GM19467 (cell line): ENCODE data around the gene RFTN2.
"Not testable (repeated sequence)": the region's sequence is repeated elsewhere in the genome, so short reads cannot be mapped to it uniquely, and the experiment has no call there.

Source experiments
- ATAC-seq: cut with Tn5 transposase; IDR thresholded peaks from one replicate; pipeline ENCODE4 v1.9.1; 2021; ENCODE audit warnings: mild to moderate bottlenecking, moderate library complexity; ENCODE audit not compliant: unreplicated experiment

Gene RFTN2

GRCh38 chr2:197606180-197606579, 69.2 kb downstream of the RFTN2 start:
- ATAC-seq: peak; percentile 66

DNA sequence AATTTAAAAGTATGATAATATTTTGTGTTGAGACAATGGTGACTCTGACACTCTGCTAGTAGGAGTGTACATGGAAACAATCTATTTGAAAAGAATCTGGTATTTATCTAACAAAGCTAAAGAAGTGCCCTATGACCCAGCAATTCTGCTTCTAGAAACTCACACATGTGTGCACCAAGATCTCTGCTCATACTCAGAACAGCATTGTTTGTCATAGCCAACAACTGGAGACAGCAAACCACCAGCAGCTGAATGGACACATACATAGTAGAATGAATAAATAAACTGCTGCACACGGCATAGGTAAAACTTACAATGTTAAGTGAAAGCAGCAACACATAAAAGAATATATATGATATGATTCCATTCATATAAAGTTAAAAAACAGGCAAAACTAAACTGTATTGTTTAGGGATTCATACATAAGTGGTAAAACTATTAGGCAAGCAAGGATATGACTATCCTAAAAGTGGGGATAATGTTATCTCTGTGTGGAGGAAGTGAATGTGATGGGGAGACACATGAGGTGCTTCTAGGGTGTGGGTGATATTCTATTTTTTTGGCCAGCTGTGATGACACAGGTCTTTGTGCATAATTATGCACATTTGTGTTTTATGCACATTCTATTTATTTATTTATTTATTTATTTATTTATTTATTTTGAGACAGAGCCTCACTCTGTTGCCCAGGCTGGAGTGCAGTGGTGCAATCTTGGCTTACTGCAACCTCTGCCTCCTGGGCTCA, 71.1 kb downstream of the RFTN2 start:
- ATAC-seq: peak; percentile 37

DNA sequence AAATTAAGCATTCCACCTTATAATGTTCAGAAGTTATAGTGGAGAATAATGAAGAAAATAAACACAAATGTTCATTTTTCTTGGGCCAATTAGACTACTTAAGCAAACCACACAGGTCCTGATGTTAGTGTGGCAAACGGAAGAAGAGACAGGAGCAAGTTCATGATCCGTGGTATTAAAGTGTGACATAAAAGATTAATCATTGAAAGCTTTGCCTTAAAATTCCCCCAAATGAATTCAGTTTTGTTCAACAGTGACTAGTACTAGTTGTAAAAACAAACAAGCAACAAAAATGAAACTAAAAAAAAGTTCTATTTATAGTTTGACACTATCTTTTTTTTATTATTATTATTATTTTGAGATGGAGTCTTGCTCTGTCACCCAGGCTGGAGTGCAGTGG, 73.7 kb downstream of the RFTN2 start:
- ATAC-seq: no peak

DNA sequence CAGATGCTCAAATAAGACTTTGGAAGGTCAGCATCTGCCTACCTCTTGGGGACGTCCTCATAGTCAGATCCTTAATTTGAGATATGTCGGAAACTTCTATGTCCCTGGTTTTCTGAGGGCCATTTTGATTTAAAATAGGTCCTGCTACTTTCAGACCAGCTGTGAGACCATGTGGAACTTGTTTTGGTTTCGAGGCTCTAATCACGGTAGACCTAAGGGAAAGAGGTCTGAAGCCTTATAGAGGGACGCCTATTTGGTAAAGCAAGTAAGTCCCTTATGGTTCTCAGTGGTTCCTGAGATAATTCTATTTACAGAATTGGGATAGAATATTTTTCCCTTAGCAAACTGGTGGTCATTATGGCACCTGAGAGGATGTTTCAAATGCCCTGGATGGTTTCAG, 75.1 kb downstream of the RFTN2 start:
- ATAC-seq: no peak

DNA sequence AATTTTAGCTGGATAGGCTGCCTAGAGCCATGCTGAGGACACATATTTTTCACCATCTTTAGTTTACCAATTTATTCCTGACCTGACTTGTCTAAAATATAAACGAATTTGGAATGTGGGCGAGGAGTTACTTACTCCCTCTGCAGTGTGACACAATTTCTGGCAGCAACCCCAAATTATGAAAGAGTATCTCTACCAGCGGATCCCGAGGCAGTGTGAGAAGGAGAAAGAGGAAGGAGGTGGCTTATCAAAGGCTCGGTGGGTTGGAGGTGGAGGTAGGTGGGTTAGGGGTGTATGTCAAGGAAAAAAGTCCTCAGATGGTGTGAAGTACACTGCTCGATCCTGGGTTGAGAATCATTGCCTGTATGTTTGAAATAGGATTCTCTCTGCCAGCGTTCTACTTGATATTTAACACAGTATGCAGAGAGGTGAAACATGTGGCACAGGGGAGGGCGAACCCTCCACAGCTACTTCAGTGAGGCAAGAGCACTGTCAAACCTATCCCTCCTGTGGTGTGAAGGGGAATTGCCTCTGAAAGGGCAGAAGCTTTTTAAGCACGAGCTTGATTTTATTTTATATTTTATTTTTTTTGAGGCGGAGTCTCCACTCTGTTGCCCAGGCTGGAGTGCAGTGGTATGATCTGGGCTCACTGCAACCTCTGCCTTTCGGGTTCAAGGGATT, 76.0 kb downstream of the RFTN2 start:
- peak; percentile 60 for ATAC-seq

DNA sequence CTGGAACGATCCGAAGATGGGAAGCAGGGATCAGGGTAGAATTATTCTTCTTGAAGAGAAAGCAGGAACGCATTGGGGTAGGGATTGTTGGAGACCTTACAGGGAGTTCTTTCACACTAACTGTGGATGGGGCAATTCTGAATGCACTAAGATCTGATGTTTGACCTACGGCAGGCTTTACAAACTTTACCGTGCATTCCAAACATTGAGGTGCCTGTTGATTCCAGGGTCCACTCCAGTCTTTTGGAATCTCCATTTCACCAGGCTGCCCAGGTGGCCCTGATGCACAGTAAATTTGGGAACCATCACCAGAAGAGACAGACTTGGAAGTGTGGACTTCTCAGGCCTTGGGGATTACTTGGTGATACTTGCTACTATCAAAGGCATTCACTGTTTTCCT, 76.9 kb downstream of the RFTN2 start:
- ATAC-seq: no peak

DNA sequence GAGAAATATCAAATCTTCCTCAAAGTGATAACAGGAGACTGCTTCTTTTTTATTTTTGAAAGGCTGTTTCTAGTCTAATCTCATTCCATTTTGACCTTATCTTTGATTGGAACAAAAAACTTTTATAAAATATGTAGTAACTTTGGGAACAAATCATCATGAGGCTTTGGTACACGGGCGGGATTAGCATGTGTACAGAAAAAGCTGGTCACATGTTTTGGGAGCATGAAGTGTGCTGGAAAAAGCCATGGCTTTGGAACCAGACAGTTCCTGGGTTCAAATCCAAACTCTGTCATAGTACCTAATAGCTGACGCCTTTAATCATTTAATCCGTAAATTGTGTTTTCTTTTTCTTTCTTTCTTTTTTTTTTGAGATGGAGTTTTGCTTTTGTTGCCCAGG, 78.2 kb downstream of the RFTN2 start:
- ATAC-seq: no peak

DNA sequence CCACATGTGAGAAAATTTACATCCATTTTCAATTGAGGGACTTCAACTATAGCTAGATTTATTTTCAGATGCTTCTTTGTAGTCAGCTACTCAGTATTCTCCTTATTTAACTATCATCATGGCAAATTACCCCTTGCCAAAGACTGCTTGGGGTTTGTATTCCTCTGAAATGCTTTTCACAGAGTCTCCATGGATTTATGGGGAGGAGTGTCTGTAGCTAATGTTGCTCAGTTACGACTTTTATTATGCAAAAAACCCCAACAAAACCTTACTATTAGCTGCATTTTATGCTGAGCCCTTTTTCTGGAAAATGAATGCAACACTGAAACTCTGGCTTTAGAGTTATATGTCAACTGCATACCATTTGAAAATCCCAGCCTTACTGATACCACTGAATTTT, 78.6 kb downstream of the RFTN2 start:
- no peak for ATAC-seq

DNA sequence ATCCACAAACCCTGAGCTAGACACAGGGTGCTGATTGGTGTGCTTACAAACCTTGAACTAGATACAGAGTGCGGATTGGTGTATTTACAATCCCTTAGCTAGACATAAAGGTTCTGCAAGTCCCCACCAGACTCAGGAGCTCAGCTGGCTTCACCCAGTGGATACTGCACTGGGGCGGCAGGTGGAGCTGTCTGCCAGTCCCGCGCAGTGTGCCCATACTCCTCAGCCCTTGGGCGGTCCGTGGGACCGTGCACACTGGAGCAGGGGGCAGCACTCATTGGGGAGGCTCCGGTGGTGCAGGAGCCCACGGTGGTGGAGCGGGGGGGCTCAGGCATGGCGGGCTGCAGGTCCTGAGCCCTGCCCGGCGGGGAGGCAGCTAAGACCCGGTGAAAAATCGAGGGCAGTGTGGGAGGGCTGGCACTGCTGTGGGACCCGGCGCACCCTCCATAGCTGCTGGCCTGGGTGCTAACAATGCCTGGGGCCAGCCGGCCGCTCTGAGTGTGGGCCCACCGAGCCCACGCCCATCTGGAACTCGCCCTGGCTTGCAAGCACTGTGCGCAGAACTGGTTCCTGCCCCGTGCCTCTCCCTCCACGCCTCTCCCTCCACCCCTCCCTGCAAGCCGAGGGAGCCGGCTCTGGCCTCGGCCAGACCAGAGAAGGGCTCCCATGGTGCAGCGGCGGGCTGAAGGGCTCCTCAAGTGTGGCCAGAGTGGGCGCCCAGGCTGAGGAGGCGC, 83.9 kb downstream of the RFTN2 start:
- no peak for ATAC-seq

- not testable (repeated sequence) for ATAC-seq
These were observed 88.1 kb downstream of the RFTN2 start for GRCh38 chr2:197587255-197587654.

DNA sequence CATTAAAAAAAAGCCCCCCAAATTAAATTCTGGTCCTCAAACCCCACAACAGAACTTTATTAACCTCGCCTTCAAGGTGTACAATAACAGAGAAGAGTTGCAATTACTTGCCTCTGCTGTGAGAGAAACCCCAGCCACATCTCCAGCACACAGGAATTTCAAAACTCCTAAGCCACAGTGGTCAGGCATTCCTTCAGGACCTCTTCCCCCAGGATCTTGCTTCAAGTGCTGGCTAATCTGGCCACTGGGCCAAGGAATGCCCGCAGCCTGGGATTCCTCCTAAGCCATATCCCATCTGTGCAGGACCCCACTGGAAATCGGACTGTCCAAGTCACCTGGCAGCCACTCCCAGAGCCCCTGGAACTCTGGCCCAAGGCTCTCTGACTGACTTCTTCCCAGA, 95.2 kb downstream of the RFTN2 start:
- not testable (repeated sequence) for ATAC-seq

GRCh38 chr2:197578294-197578693, 97.1 kb downstream of the RFTN2 start:
- not testable (repeated sequence) for ATAC-seq

DNA sequence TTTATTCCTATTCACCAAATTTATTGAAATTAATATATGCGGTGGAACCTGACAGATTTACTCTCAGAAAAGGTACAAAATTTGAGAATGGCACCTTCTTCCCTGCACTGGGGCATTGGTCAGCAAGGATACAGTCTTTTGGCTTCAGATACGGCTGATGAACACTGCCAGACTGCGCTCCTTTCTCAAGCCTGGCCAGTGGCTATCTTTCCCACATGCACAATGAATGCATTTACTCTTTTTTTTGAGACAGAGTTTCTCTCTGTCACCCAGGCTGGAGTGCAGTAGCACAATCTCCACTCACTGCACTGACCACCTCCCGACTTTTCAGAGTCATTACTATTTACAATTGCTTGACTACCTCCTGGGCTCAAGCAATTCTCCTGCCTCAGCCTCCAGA, 97.9 kb downstream of the RFTN2 start:
- no peak for ATAC-seq

DNA sequence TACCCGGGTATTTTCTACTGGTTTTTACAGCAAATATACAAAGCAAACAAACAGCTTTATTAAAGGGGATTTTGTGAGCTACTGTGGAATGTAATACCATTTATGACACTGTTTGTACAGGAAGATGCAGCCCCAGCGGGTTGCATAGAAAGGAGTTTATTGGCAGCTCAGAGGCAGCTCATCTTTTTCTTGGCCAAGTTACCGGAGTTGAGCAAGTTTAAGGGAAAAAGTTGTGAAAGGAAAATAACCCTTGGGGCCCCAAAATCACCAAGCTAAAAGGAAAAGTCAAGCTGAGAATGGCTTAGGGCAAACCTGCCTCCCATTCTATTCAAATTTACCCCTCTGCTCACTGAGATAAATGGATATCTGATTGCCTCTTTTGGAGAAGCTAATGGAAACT, 98.8 kb downstream of the RFTN2 start:
- no peak for ATAC-seq

GRCh38 chr2:197575987-197576386, 99.4 kb downstream of the RFTN2 start:
- ATAC-seq: no peak

DNA sequence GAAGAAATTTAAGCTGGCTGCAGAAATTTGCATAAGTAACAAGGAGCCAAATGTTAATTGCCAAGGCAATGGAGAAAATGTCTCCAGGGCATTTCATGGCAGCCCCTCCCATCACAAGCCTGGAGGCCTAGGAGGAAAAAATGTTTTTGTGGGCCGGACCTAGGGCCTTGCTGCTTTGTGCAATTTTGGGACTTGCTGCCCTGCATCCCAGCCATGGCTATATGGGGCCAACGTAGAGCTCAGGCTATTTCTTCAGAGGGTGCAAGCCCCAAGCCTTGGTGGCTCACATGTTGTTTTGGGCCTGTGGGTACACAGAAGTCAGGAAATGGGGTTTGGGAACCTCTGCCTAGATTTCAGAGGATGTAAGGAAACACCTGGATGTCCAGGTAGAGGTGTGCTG, 101.8 kb downstream of the RFTN2 start:
- no peak for ATAC-seq

DNA sequence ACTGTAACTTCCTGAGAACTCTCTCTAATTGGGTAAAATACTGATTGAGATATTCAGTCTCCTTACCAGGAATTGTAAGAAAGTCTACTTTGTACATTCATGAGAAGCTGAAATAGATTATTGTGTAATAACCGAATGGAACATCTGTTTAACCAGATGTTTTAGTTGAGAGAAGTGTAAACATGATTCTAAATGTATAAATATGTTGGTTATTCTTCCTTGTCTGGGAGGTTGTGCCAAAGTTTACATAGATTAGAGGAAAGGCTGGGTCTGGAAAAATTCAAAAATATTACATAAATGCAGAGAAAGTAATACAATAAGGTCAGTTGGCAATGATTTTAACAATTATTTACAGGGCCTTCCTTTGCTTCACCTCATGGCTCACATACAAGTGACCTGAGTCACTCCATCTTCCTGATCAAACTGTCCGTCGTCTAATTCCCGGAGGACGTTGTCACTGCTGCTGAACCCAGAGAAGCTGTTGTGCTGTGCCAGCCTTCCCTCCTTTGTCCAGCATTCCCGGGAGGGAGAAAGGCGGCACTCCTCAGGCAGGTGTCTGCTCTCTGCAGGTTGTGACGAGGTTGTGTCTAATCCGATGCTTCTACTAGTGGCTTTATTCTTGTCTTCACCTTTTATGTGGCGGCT, 103.6 kb downstream of the RFTN2 start:
- no peak for ATAC-seq

- no peak for ATAC-seq
These were observed 115.2 kb downstream of the RFTN2 start for GRCh38 chr2:197560146-197560665.

- no peak for ATAC-seq
These were observed 115.7 kb downstream of the RFTN2 start for GRCh38 chr2:197559681-197560080.

DNA sequence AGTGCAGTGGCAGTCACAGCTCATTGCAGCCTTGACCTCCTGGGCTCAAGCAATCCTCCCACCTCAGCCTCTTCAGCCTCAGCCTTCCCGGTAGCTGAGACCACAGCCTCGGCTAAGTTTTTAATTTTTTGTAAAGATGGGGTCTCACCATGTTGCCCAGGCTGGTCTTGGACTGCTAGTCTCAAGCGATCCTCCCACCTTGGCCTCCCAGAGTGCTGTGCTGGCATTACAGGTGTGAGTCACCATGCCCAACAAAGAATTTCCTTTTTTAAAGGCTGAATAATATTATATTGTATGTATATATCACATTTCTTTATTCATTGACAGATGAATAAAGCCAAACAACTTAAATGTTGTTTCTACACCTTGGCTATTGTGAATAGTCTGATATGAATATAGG, 117.0 kb downstream of the RFTN2 start:
- no peak for ATAC-seq

- ATAC-seq: no peak
These were observed 118.9 kb downstream of the RFTN2 start for GRCh38 chr2:197556456-197556855.
